HG03280 (cell line): ENCODE data around the gene NRGN.

Experiments used
- ATAC-seq: cut with Tn5 transposase; IDR thresholded peaks from one replicate; pipeline ENCODE4 v1.9.1; 2021; ENCODE audit warnings: mild to moderate bottlenecking, moderate library complexity; ENCODE audit not compliant: unreplicated experiment

NRGN gene

GRCh38 chr11:124738713-124739478, 846 bp upstream of the NRGN start:
- no peak for ATAC-seq

DNA sequence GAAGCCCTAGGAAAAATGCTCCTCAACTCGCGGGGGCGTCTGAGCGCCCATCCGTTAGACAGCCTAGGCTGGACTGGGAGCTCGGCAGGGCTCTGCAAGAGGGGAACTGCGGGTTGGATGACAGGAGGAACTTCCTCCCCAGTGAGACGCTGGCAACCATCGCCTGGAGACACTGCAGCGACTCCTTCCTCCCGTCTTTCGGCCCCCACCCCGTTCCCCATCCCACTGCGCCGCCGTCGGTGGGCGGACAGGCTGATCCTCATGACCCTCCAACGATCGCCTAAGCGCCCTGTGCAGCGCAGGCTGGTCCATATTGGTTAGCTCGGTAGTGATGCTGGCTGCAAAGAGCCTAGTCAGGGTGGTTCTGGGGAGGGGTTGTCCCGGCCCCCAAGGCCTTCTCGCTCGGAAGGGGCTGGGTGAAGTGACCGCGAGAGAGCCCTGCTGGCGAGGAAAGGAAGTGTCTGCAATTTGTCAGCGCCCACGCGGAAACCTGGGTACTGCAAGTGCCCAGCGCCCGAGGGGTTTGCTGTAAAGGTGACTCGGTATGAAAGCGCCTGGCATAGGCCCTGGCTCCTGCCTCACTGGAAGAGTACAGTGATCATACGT, 638 bp downstream of the NRGN start:
- ATAC-seq = peak; percentile 28

GRCh38 chr11:124742555-124742954, 2.8 kb downstream of the NRGN start:
- ATAC-seq = no peak

DNA sequence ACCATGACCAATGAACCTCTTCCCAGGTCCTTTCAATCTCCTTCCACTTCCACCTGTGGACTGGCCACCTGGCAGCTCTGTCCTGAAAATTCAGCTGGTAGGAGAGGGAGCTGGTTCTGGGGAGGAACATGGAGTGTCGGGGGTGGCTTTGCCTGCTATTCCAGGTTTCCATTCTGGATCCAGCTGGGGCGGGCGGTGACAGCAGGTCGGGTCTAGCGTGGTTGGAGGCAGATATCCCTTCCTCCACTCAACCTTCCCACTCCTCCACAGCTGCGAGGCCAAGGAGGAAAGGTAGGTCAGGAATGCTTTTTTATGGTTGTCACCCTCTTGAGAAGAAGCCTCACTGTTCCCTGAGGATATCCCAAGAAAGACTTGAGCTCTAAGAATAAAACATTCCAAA, 3.3 kb downstream of the NRGN start:
- ATAC-seq = no peak

GRCh38 chr11:124745270-124745834, 5.6 kb downstream of the NRGN start:
- ATAC-seq = no peak

- no peak for ATAC-seq
These were observed 6.3 kb downstream of the NRGN start for GRCh38 chr11:124745835-124746620.

DNA sequence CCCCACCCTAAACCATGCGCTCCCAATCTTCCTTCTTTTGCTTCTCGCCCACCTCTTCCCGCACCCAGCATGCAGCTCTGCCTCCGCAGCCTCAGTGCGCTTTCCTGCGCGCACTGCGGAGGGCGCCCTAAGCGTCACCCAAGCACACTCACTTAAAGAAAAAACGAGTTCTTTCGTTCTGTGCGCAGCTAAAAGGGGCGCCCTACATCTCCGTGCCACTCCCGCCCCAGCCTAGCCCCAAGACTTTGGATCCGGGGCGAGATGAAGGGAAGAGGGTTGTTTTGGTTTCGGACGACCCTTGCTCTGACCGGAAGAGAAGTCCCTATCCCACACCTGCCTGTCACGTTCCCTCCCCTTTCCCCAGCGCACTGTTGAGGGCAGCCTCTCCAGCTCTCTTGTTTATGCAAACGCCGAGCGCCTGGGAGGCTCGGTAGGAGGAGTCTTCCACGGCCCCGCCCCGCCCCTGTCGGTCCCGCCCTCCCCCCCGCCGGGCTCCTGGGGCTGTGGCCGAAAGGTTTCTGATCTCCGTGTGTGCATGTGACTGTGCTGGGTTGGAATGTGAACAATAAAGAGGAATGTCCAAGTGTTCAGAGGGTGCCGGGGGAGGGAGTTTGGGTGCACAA, 7.0 kb downstream of the NRGN start:
- peak; percentile 97 for ATAC-seq

DNA sequence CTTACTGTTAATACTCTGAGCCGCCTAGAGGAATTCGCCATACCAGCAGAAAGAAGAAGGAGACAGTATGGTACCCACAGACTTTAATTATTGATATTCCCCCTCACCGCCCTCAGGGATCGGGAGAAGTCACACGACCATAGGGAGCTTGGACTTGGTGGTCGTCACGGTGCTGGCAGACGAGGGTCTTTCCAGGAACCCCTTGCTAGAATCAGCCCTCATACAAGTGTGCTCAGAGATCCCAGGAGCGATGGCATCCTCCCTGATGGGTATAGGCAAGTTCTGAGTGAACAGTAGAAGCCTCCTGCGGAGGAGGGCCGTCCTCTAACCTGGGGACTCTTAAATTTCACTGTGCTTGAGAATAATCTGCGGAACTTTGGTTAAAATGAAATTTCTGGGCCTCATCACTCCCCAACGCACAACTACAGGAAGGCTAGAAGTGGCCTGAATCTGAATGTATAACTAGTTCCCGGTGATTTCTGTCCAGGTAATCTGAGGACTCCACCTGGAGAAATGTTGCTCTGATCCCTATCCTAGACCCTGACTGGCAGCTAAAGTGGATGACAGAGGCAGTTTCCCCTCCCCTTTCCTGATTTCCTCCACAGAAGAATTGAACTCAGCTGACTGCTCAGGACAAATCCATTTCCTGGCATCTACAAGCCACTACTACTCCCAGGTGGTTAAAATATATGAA, 7.8 kb downstream of the NRGN start:
- ATAC-seq = no peak

GRCh38 chr11:124748100-124748418, 8.3 kb downstream of the NRGN start:
- ATAC-seq = no peak

DNA sequence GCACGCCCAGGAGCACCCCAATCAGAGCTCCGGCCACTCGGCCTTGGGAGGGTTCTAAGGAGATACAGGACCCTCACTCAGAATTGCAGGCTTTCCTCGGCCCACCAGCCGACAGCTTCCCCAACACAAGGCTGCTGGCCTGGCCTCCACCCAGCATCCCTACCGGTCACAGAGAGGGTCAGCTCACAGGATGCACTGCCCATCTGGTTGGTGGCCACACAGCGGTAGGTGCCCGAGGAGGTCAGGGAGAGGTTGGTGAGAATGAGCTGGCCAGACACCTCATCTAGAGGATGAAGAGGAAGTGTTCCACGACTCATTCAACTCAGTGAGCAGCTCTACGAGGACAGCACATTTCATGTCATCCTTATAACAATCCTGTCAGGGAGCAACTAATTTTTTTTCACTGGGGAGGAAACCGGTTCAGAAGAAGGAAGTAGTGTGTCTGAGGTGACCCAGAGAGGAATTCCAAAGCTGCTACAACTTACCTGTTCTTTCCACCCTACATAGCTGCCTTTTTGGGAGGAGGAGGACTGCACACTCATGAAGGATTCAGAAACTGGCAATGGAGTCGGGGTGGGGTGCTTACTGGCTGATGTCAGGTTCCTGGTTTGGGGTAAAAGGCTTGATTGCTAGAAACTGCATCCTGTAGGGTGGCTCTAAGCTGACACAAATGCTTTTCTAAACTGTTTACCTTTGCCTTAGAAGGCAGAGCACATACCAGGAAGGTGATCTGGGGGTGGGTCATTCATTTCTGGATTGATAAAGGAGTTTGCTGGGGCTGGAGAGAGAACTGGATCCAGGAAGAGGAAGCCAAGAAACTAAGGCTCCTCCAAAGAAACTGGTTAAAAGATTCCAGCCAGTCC, 9.0 kb downstream of the NRGN start:
- ATAC-seq = no peak

- no peak for ATAC-seq
These were observed 10.2 kb downstream of the NRGN start for GRCh38 chr11:124749912-124750311.

DNA sequence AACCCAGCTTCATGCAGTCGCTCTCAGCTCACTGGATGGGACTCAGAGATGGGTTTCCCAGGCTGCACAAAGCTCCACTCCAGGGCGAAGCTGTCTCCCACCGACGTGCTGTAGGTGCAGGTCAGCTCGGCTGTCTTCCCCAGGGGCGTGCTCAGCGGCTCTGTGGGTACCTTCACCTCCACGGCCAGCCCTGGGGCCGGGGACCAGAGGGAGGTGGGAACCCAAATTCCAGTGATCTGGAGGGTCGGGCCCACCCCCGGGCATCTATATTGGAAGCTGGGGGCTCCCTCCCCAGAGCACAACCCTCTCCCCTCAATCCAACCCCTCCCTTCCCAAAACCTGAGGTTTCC, 11.6 kb downstream of the NRGN start:
- no peak for ATAC-seq

DNA sequence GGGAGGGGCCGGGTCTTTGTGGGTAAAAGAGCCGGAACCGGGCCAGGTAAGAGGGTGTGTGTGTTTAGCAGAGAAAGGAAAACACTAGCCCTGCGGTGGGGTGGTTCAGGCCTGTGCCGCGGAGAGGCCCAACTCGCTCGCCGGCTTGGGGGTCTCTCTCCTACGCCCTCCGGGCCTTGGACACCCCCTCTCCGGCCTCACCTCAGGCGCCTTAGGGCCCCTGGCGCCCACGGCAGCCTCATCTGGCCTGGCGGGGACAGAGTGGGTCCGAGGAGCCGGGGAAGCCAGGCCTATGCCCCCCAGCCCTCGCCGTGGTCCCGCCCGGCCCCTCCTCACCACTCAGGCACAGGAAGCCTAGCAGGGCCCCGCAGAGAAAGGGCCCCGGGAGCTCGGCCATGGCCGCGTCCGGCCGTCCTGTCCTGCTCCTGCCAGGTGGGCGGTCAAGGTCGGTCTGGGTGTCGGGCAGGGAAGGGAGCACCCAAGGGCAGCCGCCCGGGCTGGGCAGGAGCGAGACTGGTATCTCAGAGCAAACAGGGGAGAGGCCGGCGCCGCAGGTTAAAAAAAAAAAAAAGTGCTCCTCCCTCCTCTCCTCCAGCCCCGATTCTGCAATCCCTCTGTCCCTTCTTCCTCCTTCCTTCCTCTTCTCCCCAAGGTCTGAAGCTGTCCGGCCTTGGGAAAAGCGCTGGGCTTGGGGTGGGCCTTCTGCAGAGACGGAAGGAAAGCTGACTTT, 12.2 kb downstream of the NRGN start, which contains the start of gene VSIG2:
Gene VSIG2, minus strand, starts transcription at position 515 of the 730 bp plus-strand sequence. Its CDS starts 118 bp downstream, at position 397.
- no peak for ATAC-seq

DNA sequence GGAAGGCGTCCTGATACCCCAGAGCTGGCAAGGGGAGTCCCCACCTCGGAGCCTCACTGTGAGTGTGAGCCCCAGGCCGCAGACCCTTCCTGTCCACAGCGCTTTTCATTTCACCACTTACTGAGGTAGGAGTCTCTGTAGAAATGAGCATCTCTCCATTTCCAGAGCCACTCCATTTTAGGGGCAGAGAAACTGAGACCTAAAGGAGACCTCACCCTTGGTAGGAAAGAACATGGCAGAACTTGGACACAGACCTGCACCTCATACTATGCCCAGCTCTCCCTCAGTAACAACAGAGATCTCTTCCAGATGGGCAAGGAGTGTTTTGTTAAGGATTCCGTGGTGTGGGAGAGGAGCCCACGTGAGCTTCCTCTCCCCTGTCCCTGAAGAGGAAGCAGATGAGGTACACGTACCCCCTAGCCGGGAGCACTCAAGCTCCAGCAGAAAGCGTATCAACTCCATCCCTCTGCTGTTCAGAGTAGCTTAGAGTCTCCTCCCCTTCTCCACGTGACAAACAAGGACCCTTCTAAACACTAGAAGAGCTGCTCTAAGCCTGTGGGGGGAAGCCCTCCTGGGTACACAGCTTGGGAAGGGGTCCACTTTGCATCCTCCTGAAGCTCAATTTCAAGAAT, 12.8 kb downstream of the NRGN start:
- no peak for ATAC-seq

- no peak for ATAC-seq
These were observed 13.5 kb downstream of the NRGN start for GRCh38 chr11:124753205-124753604.

DNA sequence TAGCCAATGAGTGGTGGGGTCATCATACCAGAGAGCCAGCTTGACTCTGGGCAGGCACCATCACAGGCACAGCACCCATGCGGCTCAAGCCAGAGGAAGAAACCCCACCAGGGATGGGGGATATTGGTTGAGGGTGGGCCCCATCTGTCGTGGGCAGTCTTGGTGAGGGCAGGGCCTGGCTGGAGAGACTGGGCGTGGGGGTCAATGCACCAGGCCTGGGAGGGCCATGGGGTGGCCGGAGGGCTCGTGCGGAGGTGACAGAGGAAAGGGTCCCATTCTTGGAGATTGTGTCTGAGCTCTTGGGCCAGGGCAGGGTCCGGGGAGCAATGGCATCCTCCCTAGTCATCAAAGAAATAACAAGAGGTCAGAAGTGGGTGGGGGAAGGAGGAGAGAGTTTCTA, 13.9 kb downstream of the NRGN start:
- no peak for ATAC-seq

- no peak for ATAC-seq
These were observed 14.6 kb downstream of the NRGN start for GRCh38 chr11:124754309-124754708.

DNA sequence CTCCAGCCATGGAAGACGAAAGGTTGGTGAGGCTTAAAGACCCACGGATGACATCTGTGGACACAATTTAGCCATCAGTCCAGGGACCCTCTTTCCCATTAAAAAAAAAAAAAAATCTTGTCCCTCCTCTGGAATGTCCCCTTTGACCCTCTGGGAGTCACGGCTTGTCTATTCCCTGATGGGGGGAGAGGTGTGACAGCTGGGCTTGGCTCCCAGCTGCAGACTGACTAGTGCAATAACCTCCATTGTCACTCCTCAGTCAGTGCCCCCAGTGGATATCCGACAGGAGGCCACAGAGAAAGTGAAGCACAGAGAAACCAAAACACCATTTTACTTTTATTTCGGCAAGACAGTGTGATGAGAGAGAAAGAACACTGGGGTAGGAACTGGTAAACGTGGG, 15.0 kb downstream of the NRGN start:
- ATAC-seq = no peak
